Hippocampal formation (tissue), 2 donors: Measurements from ENCODE around the gene HPGD.
"Not testable (repeated sequence)": the region's sequence is repeated elsewhere in the genome, so short reads cannot be mapped to it uniquely, and the experiment has no call there.

ENCODE experiments used
- DNase-seq, 2 donors: peaks; one replicate each; lab custom pipeline; 2025; lab: John Stamatoyannopoulos, UW

HPGD gene

DNA sequence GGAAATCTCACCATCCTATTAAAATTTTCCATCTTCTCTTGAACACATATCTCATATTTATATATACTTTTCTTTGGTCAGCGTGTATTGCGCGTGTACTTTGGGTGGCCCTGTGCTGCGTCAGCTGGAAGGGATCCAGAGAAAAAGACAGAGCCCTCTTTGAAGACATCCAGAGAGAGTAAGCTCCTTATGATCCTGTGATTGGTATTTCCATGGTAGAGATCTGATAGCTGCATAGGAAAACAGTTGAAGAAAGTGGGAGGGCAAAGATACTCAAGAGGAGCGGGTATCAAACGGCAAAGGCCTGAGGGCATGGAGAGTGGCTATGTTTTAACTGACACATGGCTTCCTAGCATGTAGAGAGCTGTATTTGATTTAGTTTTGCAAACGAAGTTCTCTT, 4.4 kb upstream of the HPGD start:
- no peak for DNase-seq

DNA sequence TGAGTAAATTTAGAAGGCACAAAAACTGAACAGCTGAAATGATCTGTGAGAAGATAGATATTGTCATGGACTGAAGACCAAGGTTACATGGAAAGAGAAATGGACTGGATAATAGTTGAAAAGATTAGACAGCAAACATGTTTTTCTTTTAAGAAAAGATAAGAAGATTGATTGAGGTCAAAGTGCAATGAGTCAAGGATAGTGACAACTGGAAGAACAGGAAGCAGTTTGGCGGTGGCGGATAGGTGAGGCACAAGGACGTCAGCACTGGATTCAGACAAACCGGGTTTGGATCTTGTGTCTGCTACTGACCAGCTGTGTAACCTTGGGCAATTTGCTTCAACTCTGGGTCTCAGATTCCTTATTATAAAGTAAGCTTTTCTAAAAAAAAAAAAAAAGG, 2.0 kb upstream of the HPGD start:
- no peak for DNase-seq

DNA sequence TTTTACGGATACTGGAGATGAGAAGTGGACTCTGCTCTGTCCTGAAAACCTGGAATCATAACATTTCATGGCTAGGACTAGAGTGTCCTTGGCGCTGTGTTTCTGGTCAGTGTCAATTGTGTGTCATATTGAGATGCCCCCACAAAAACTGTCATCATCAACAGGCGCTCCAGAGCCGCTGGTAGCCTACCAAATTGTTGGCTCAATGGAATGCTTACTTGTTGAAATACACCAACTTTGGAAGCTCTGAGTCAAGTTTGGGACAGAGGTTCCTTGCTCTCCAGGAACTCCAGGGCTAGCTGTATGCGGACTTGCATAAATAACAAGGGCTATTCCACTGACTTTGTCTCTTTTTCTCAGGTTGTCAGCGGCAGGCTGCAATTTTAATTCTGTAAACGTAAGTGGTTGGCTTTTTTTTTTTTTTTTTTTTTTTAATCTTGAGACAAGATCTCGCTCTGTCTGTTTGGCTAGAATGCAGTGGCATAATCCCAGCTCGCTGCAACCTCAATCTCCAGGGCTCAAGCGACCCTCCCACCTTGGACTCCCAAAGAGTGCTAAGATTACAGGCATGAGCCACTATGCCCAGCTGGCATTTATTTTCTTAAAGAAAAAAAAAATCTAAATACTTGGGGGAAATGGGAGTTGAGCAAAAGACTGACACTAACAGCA, 871 bp upstream of the HPGD start:
- no peak for DNase-seq

DNA sequence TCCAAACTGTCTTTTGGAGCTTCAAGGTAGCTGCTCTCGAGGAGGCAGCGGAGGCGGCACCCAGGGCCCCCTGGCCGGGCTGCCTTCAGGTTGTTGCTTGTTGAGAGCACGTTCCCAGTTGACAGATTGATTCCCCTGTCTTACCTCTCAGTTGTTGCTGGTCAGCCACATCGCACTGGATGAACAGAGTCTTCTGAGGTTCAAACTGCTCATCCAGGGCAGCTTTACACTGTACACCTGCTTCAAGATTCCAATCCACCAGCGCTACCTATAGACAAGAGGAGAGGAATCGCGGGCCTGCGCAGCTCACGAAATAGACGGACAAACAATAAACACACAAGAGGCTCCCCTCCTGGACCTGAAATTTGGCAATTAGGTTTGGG, 497 bp downstream of the HPGD start:
- DNase-seq: no peak

DNA sequence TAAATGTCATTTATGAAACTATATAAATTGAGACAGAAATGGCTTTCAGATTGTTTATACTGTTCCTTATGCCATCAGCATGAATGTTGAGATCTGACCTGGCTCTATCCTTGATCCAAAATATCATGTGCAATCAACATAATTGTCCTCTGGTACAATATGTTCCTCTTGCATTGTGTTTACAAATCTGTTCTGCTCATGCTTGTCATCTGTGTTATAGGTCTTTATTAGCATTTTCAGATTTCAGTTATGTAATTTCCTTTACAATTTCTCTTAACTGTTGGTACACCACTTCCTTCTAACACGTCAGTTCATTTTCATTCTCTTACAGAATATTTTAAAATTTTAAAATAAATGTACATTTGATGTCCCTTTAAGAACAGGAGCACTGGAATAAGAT, 1.6 kb downstream of the HPGD start:
- no peak for DNase-seq

DNA sequence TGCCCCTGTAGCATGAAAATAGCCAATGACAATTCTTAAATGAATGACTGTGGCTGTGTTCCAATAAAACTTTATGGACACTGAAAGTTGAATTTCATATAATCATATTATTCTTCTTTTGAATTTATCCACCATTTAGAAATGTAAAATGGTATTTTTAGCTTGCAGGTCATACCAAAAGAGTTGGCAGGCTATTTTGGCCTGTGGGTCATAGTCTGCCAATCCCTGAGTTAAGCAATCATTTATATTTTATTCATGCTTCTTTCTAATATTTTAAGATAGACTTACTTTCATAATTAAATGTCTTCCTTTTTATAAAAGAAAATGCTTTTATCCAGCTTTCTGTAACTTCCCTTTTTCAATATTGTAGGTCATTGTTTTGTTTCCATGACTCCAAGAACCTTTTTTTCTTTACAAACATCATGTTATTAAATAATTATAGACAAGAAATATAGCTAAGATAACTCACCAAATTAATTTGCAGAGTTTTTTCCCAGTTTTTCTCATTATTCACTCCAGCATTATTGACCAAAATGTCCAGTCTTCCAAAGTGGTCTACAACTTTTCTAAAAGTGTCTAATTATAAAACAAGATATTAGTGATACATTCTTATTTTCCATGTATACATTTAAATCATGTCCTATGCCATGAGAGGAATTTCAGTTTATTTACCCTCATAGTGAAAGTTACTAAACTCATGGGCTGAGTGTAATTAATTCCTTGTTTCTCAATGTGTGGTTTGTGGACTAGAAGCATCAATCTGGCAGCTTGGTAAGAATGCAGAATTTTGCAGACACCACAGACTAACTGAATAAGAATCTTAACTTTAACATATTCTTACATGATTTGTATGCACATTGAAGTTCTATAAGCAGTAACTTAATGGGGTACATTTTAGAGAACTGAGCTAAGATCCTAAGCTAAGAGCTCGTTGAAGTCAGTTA, 4.5 kb downstream of the HPGD start:
- no peak for DNase-seq

DNA sequence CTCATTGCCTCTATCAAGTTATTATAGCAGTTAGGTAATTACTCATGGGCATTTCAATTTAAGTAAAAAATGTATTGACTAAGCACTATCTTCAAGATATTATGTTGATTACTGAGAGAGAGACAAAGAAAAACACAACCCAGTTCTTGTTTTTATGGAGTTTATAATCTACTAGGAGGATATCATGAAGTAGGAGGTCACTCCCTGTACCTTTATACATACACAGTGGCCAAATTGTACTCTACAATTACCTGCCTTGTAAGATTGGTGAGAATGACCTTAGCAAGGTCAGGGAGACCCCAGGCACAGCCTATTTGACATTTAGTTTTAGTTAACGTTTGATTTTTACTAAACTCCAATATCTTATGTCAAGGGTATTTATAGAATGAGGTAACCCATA, 5.5 kb downstream of the HPGD start:
- no peak for DNase-seq

DNA sequence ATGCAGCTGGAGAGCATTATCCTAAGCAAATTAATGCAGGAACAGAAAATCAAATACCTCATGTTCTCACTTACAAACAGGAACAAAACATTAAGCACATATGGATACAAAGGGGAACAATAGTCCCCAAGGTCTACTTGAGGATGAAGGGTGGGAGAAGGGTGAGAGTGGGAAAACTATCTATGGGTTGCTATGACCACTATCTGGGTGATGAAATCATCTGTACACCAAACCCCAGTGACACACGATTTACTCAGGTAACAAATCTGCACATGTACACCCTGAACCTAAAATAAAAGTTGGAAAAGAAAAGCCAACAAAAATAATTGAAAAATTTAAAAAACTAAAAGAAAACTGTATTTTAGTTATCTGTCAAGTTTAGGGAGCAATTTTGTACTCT, 5.9 kb downstream of the HPGD start:
- DNase-seq: no peak

DNA sequence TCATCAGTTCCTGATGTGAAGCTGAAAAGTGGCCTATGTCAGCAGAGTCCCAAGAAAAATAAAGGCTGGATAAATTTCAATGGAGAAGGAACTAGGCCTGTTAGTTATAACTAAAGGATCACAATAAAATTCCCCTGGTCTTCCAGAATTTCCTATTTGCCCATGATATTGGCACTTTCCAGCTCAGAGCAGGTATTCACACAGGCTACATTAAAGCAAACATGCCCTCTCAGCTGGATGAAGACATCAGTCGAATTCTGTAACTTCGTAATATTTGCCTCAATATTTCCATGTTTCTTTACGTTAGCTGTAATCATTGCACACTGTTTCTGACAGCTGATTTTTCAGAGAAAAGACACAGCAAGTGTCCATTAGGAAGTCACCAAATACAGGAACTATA, 9.5 kb downstream of the HPGD start:
- DNase-seq: no peak

DNA sequence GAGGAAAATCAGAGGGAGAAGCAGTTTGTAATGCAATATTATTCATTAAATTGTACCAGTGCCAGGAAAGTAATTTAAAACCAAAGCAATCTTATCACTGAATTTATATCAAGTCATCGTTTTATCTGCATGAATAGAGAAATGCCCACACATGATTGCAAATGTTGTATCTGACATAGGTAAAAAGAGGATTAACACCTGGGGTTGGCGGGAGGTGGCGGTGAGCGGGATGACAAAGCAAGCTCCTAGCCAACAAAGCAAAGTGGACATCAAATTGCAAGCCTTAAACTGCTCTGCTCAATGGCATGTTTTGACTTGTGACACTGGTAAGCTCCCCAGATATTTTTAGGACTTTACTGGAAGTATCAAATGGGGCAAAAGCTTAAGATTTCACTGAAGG, 16.4 kb downstream of the HPGD start:
- no peak for DNase-seq

DNA sequence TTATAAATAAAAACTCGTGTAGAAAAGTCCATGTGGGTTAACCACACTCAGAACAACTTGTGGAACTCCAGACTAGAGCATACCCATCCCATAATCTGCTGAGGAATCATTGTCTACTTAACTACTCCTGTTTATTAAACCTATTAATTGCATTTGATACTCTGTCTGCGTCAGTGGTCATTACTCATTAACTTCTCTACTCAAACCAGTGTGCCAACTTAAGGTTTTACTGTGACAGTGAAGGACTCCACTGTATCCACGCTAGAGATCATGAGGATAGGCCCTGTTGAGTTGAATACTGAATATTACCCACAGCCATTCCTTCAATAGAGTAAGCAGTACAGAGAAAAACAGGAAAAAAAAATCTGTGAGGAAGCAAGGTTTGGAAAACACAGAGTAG, 17.3 kb downstream of the HPGD start:
- no peak for DNase-seq

DNA sequence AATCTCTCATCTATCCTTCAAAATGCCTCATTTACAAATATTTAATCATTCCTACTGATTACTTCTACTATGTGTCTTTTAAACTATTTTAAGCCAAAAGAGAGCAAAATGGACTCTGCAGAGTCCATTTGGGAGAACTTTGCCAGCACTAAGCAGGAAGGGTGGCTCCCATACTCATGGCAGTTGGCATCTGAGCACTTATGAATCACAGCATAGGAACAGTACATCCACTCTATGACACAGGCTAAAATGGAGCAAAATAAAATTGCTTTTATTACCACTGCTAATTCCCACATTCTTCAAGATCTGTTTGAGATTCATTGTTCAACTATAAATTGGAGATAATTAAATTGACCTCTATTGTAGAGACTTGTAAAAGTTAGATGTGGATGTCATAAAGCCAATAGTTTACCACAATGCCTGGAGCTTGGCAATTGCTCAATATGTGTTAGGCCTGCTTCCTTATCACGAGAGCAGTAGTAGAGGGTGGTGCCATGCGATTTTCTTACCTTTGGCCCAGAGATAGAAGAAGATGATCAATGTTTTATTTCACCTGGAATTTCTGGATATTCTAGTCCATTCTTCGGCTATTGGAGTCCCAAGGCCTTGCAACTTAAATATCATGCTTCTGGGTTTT, 19.1 kb downstream of the HPGD start:
- DNase-seq: no peak

DNA sequence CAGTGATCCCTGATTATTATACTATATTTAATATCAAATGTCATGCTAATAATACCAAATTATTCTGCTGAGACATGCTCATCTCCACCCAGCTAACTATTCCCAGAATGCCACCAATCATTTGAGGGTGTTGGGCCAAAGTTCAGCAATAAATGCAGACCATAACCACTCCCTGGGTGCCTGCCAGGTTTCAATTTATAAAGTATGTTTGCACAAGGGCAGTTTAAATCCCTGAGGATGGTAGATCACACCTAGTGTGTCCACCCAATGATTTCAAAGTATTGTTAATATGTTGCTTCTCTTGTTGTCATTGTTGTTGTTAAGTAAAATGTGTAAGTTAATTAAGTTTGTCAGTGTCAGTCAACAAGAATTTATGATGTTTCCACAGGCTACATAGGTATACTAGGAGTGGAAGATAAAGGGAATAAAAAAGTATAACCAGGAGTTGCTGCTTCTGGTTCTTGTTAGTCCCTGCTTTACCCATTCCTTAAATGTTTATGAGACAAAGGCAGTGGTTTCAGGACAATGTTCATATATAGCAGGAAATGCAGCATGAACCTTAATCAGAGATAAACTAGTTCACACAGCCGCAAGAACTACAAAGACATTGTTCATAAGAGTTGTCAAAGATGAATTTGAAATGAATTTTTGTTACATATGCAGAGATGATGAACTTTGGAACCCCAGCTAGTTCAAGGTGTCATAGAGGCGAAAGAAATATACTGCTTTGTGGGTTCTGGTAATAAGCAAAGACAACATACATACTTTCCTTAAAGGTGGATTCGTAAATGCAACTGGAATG, 25.5 kb downstream of the HPGD start:
- no peak for DNase-seq

DNA sequence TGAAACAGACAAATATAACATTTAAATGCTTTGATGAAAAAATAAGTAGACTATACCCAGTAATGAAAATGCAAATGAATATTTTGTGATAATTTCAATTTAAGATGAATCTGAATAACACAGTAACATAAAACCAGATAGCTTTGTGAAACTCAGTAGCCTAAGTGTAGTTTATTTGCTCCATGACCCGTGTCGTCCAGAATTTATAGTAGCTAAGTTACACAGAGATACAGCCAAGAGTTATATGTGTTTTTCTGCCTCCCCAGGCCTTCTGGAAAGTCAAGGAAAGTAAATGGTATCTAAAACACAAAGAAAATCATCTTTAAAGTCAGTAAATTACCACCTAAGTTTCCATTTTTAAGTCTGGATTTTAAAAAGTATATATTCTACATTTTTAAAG, 26.7 kb downstream of the HPGD start:
- no peak for DNase-seq

DNA sequence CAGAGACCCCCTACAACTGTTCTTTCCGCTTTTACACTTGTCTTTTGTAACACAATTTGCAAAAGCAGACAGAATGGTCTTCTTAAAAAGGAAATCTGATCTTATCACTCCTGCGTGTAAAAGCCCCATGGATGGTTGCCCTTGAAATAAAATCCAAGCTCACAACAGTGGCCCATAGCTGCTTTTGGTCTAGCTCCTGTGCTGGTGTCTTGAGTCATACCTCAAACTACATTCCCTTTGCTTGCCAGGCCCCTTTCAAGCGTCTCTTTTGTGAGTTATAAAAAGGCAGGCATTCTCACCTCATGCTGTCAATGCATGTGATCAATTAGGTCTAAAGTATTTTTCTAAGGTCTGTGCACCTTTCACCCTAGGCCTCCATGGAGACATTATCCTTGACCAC, 27.6 kb downstream of the HPGD start:
- no peak for DNase-seq

DNA sequence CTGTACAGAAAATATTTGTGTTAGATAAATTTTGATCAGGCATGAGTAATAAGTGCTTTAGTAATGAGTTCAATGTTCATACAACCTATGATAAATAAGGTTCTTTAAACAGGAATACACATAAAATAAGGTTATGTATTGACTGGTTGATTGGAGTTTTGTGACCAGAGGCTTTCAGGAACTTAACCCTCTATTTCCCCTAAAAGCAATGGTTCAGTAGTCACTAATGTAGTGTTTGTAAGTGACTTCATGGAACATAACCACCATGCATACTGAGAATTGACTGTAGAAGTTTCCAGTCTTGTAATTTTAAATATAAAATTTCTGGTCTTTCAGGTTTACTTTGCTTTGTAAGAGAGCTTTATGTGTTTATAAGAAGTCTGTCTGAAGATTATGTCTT, 28.1 kb downstream of the HPGD start:
- DNase-seq: no peak

DNA sequence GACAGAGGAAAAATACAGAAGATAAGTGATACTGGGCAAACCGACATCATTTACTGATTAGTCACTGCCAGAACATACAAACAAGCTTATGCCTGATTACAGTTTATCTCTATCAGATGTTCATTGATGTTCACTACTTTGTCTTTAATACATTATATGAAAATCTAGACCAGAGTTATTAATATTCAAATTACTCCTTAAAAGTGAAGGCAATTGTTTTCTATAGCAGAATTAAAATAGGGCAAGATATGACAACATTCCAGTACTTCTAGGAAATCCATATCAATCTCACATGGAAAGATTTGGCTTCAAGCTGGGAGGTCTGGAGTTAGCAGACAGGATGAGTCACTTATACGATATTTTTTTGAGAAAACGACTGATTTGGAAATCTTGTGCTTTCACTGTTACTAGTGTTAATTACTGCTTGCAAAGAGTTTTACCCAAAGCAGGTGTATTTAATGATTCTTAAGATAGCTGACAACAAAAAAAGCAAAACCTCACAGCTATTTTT, 31.8 kb downstream of the HPGD start:
- no peak for DNase-seq

DNA sequence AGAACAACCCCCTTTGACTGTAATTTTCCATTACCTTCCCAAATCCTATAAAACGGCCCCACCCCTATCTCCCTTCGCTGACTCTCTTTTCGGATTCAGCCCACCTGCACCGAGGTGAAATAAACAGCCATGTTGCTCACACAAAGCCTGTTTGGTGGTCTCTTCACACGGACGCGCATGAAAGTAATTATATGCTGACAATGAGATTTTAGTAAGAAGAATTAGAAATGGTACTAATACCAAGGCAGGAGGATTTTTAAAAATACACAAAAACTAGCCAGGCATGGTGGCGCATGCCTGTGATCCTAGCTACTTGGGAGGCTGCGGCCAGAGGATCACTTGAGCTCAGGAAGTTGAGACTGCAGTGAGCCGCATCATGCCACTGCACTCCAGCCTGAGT, 33.9 kb downstream of the HPGD start:
- not testable (repeated sequence) for DNase-seq

DNA sequence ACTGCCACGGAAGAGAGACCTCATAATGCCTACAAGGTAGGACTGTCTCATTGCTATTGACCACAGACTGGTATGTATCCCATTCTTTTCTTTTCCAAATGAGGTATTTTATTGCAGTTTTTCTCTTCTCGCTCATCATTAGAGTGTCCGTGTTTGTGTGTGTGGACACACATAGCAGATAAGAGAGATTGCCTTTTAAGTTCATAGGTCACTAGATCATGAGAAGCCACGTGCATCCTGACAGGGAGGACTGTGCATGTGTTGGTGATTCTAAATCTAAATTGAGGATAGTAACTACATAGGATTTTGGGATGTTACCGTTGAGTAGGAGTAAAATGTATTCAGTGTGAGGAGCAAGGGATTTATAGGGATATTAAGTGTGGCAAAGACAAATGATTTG, 37.3 kb downstream of the HPGD start:
- no peak for DNase-seq

DNA sequence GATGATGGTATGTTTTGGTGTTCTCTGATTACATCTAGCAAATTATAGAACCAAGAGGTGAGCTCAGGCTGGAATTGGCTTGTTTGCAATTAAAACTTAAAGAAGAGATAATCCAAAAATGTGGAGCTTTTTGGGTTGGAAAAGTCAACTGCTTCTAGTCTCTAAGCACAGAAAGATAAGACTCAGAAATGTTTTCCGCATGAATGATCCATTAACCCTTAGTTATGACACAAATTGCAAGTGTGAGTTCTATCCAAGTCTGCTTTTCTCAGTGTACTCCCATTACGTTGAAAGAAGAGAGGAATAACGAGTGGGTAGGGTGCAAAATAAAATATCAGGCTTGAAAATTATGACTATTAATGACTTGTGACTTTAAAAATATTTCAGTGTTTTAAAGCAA, 38.5 kb downstream of the HPGD start:
- DNase-seq: no peak

DNA sequence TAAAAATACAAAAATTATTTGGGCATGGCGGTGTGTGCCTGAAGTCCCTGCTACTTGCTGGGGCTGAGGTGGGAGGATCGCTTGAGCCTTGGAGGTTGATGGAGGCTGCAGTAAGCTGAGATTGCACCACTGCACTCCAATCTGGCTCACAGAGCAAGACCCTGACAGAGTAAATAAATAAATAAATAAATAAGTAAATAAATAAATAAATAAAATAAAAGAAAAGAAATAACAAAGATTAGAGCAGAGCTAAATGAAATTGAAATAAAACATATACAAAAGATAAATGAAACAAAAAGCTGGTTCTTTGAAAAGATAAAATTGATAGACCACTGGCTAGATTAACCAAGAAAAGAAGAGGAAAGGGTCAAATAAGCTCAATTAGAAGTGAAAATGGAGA, 43.1 kb downstream of the HPGD start:
- no peak for DNase-seq

DNA sequence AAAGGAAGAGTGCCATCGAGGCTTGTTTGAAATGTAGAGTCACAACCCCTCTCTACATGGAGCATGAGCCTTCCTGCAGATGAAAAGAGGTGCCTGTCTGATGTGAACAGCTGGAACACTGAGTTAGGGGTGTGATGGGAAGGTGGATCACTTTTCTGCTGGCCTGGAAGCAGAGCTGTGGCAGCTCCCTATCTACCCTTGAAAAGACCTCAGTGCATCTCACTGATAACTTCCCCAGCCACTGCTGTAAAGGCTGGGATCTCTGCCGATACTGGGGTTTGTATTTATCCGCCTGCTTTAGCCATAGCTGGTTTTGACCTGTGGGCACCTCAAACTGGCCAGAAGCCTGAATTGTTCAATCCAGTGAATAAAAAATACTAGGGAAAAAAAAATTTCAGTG, 46.8 kb downstream of the HPGD start:
- DNase-seq: no peak
